Neural crest cell (in vitro differentiated cells): Measurements from ENCODE around the gene TST. TPM values are rescaled to one million over a fixed set of nuclear protein-coding genes. Genes with fewer than 3 reads are reported as not detected.

Experiments used
- DNase-seq: peaks from one replicate; pipeline ENCODE4 v3.0.0; 2021; ENCODE audit warnings: low read depth, mixed read lengths, low spot score
- H3K27ac Mint-ChIP-seq: one replicate; pipeline ENCODE4 v1.8.0; 2021; ENCODE audit warnings: mild to moderate bottlenecking, mixed read lengths; ENCODE audit not compliant: unreplicated experiment
- H3K27me3 Mint-ChIP-seq: 2 replicates; pipeline ENCODE4 v1.8.0; 2021; ENCODE audit warnings: low read depth, mild to moderate bottlenecking, mixed read lengths
- H3K36me3 Mint-ChIP-seq: 2 replicates; pipeline ENCODE4 v1.8.0; 2021; ENCODE audit warnings: low read depth, mild to moderate bottlenecking, mixed read lengths
- H3K4me1 Mint-ChIP-seq: 2 replicates; pipeline ENCODE4 v1.8.0; 2021; ENCODE audit warnings: mixed read lengths
- H3K4me3 Mint-ChIP-seq: one replicate; pipeline ENCODE4 v1.8.0; 2021; ENCODE audit warnings: mild to moderate bottlenecking, mixed read lengths
- H3K9me3 Mint-ChIP-seq: 2 replicates; pipeline ENCODE4 v1.8.0; 2021; ENCODE audit warnings: mixed read lengths
- total RNA-seq: library from RNA; stranded (reverse); gene quantifications from 2 replicates; pipeline ENCODE4 v1.2.1, GENCODE V29; 2021
- TF ChIP-seq, protein P1 (sequence below): fragments of 200-600 bp; sonication (generic); conservative IDR thresholded peaks from 2 replicates; pipeline ENCODE4 v1.5.0; 2021; ENCODE audit warnings: antibody characterized with exemption, mild to moderate bottlenecking

TST gene
- total RNA-seq, 1 donor from 2014 or later, result 31.0 TPM

DNA sequence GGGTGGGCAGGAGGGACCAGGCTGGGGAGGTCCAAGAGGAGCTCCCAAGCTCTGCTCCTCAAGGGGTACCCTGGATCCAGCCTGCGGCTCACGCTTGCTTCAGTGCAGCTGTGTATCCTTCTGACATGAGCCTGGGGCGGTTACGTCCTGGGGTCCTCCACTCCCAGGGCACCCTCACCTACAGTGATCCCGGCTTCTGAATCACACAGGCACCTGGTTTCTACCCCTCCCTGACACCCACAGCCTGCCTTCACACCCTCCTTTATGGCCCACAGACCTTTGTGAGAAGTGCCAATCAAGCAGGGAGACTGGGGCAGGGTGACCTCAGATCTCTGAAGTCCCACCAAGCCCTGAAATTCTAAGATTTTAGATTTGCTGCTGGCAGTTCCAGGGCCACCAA is 1.8 kb upstream of the TST start:
- DNase-seq, result no peak
- Mint-ChIP-seq H3K4me3 (peak overlapping the region; percentile 31), H3K36me3 (peaks cover 8% of the 10 kb centered on the region), H3K9me3 (no peaks in the 10 kb centered on the region), H3K4me1 (peaks cover 31% of the 10 kb centered on the region), H3K27me3 (no peaks in the 10 kb centered on the region), H3K27ac (no peak overlapping the region)
- TF ChIP-seq, protein P1, sequence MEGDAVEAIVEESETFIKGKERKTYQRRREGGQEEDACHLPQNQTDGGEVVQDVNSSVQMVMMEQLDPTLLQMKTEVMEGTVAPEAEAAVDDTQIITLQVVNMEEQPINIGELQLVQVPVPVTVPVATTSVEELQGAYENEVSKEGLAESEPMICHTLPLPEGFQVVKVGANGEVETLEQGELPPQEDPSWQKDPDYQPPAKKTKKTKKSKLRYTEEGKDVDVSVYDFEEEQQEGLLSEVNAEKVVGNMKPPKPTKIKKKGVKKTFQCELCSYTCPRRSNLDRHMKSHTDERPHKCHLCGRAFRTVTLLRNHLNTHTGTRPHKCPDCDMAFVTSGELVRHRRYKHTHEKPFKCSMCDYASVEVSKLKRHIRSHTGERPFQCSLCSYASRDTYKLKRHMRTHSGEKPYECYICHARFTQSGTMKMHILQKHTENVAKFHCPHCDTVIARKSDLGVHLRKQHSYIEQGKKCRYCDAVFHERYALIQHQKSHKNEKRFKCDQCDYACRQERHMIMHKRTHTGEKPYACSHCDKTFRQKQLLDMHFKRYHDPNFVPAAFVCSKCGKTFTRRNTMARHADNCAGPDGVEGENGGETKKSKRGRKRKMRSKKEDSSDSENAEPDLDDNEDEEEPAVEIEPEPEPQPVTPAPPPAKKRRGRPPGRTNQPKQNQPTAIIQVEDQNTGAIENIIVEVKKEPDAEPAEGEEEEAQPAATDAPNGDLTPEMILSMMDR, result no peak

DNA sequence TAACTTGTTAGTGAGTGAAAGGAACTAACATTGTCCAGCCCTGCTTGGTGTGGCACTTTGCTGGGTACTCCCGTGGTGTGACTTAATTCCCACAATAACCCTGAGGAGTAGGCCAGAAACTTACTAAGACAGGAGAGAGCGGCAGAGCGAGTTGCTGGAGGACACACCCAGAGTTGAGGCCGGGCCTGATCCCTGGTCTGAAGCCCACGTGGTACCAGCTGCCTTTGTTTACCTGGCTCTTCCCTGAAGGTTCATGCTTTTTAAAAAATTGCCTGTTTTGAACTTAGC is 889 bp upstream of the TST start:
- H3K27ac Mint-ChIP-seq, result peak overlapping the region; percentile 96
- TF ChIP-seq, protein P1, result no peak
- DNase-seq, result no peak
- H3K4me1 Mint-ChIP-seq, result peaks cover 36% of the 10 kb centered on the region
- no peaks in the 10 kb centered on the region for H3K9me3 Mint-ChIP-seq
- peak overlapping the region; percentile 99 for H3K4me3 Mint-ChIP-seq
- H3K36me3 Mint-ChIP-seq, result peaks cover 8% of the 10 kb centered on the region
- H3K27me3 Mint-ChIP-seq, result no peaks in the 10 kb centered on the region

DNA sequence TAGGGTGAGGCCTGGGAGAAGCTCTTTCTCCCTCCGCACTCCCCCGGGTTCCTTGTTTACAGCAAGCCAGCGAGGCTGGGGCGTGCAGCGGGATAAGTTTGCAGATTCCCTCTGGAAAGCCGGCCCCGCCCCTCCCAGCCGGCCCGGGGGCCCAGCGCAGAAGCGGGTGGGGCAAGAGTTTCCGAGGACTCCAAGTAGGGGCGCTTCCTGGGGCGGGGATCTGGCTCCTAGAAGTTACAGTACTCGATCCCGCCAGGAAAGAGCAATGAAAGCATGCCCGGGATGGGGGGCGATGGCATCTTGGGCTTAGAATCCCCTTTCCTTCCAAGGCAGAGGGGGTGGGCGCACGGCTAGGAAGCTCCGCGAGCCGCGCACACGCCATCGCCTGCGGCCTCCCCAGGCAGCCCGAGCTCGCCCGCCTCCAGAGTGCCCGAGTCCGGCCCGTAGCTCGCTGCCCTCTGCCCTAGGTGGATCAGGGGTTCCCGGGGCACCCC is 385 bp downstream of the TST start:
- H3K9me3 Mint-ChIP-seq, result no peaks in the 10 kb centered on the region
- H3K27ac Mint-ChIP-seq, result peak overlapping the region; percentile 96

DNA sequence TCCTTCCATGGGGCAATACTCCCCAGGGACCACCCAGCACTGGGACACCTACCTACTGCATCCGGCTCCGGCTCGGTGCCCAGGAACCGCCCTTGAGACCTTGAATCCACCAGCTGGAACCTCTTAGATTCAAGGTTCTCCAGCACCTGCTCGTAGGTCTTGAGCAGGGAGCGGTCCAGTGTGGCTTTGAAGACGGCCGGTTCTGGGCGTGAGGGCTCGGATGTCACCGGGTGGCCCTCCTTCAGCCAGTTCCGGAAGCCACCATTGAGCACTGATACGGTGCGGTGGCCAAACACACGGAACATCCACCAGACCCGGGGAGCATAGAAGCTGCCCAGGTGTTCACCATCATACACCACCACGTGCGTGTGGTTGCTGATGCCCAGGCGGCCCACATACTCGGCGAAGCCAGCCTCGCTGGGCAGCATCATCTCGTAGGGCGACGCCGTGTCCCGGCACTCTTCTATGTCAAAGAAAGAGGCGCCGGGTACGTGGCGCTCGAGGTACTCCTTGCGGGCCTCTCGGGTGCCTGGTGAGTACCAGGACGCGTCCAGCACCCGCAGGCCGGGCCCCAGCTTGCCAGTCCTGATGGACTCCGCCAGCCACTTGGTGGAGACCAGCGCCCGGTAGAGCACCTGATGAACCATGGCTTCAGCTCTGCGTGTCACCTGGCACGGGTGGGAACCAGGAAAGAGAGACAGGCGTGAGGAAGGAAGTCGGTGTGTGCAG is 997 bp downstream of the TST start:
- Mint-ChIP-seq H3K9me3 (no peaks in the 10 kb centered on the region), H3K36me3 (peaks cover 2% of the 10 kb centered on the region), H3K4me1 (peaks cover 41% of the 10 kb centered on the region), H3K27ac (peak overlapping the region; percentile 96), H3K27me3 (no peaks in the 10 kb centered on the region), H3K4me3 (peak overlapping the region; percentile 93)
- DNase-seq, result no peak
- TF ChIP-seq, protein P1, result no peak

More for the DNA sequence above, 385 bp downstream of the TST start:
- Mint-ChIP-seq H3K27me3 (no peaks in the 10 kb centered on the region), H3K4me1 (peaks cover 38% of the 10 kb centered on the region), H3K4me3 (peak overlapping the region; percentile 93), H3K36me3 (peaks cover 4% of the 10 kb centered on the region)
- DNase-seq, result peak; percentile 41
- TF ChIP-seq, protein P1, result no peak

DNA sequence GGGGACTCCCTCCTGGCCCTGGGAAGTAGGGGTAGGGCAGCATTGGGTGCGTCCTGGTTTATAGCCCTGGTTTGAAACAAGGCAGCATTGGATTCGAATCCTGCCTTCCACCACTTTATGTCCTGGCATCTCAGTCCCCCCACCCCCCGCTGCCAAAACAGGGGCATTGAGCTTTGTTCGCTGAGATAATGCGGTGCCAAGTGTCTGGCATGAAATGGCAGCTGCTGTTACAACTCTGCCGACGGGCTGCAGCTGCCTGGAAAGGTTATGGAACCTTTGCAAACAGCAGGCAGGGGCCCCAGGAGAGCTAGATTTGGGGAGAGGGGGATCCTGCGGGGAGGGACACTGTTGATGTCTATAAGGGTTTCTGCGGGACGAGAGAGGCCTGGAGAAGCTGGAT is 1.9 kb downstream of the TST start:
- Mint-ChIP-seq H3K9me3 (no peaks in the 10 kb centered on the region), H3K27ac (no peak overlapping the region), H3K36me3 (peaks cover 2% of the 10 kb centered on the region), H3K4me1 (peaks cover 41% of the 10 kb centered on the region), H3K4me3 (peak overlapping the region; percentile 76), H3K27me3 (no peaks in the 10 kb centered on the region)
- TF ChIP-seq, protein P1, result no peak
- no peak for DNase-seq
